H9 (cell line): ENCODE data around the gene COL23A1. TPM values are rescaled to one million over a fixed set of nuclear protein-coding genes. Genes with fewer than 3 reads are reported as not detected.

ENCODE experiments used
- DNase-seq: peaks from one replicate; pipeline ENCODE4 v3.0.0-alpha.2; 2017
- H2AFZ ChIP-seq: one replicate; pipeline ENCODE4 v1.6.1; 2013; ENCODE audit warnings: mild to moderate bottlenecking, low read length, control low read depth, moderate library complexity
- H2AK5ac ChIP-seq: 2 replicates; pipeline ENCODE4 v1.6.1; 2013; ENCODE audit warnings: low read length, control low read depth, mixed read lengths; ENCODE audit not compliant: insufficient read length
- H2BK120ac ChIP-seq: one replicate; pipeline ENCODE4 v1.6.1; 2013; ENCODE audit warnings: low read depth, mild to moderate bottlenecking, low read length, control low read depth, inconsistent platforms; ENCODE audit not compliant: poor library complexity, severe bottlenecking
- H2BK12ac ChIP-seq: 2 replicates; pipeline ENCODE4 v1.6.1; 2013; ENCODE audit warnings: low read length, control low read depth, mixed read lengths, low read depth; ENCODE audit not compliant: insufficient read length
- H2BK15ac ChIP-seq: 2 replicates; pipeline ENCODE4 v1.6.1; 2013; ENCODE audit warnings: low read depth, low read length, control low read depth
- H2BK20ac ChIP-seq: one replicate; pipeline ENCODE4 v1.6.1; 2013; ENCODE audit warnings: low read depth, mild to moderate bottlenecking, low read length, control low read depth, inconsistent platforms; ENCODE audit not compliant: poor library complexity, severe bottlenecking
- H2BK5ac ChIP-seq: 2 replicates; pipeline ENCODE4 v1.6.1; 2013; ENCODE audit warnings: low read length, control low read depth, mixed read lengths; ENCODE audit not compliant: insufficient read length
- H3K14ac ChIP-seq: 2 replicates; pipeline ENCODE4 v1.6.1; 2013; ENCODE audit warnings: low read length, control low read depth; ENCODE audit not compliant: insufficient read depth
- H3K18ac ChIP-seq: 2 replicates; pipeline ENCODE4 v1.6.1; 2013; ENCODE audit warnings: low read depth, mild to moderate bottlenecking, mixed read lengths, low read length, control low read depth; ENCODE audit not compliant: insufficient read length
- H3K23ac ChIP-seq: 2 replicates; pipeline ENCODE4 v1.6.1; 2013; ENCODE audit warnings: low read length, control low read depth, mixed read lengths, low read depth; ENCODE audit not compliant: insufficient read length
- H3K23me2 ChIP-seq: 2 replicates; pipeline ENCODE4 v1.6.1; 2013; ENCODE audit warnings: low read depth, mild to moderate bottlenecking, mixed read lengths, low read length, control low read depth; ENCODE audit not compliant: insufficient read length, poor library complexity, severe bottlenecking
- H3K27ac ChIP-seq: 2 replicates; pipeline ENCODE4 v1.5.1; 2013; ENCODE audit warnings: low read length, control low read depth, mixed read lengths, low read depth; ENCODE audit not compliant: insufficient read length
- H3K27me3 ChIP-seq: 2 replicates; pipeline ENCODE4 v1.6.1; 2013; ENCODE audit warnings: low read length, control low read depth, inconsistent platforms; ENCODE audit not compliant: insufficient read depth
- H3K4ac ChIP-seq: 2 replicates; pipeline ENCODE4 v1.6.1; 2013; ENCODE audit warnings: low read depth, mild to moderate bottlenecking, control low read depth, inconsistent platforms, low read length, moderate library complexity
- H3K4me1 ChIP-seq: 2 replicates; pipeline ENCODE4 v1.6.1; 2013; ENCODE audit warnings: low read length, control low read depth, inconsistent platforms; ENCODE audit not compliant: insufficient read depth
- H3K4me2 ChIP-seq: 2 replicates; pipeline ENCODE4 v1.6.1; 2013; ENCODE audit warnings: low read length, control low read depth, mixed read lengths; ENCODE audit not compliant: insufficient read length, insufficient read depth
- H3K56ac ChIP-seq: 2 replicates; pipeline ENCODE4 v1.6.1; 2013; ENCODE audit warnings: low read depth, mild to moderate bottlenecking, mixed read lengths, low read length, control low read depth; ENCODE audit not compliant: insufficient read length
- H3K79me1 ChIP-seq: 2 replicates; pipeline ENCODE4 v1.6.1; 2013; ENCODE audit warnings: low read depth, mild to moderate bottlenecking, moderate library complexity, low read length, control low read depth, inconsistent platforms; ENCODE audit not compliant: insufficient read depth, poor library complexity, severe bottlenecking
- H3K79me2 ChIP-seq: 2 replicates; pipeline ENCODE4 v1.6.1; 2013; ENCODE audit warnings: low read length, control low read depth, inconsistent platforms; ENCODE audit not compliant: insufficient read depth
- H3K9ac ChIP-seq: 2 replicates; pipeline ENCODE4 v1.6.1; 2013; ENCODE audit warnings: low read length, control low read depth, mixed read lengths; ENCODE audit not compliant: insufficient read length; ENCODE audit errors: extremely low read depth
- H3K9me3 ChIP-seq: one replicate; pipeline ENCODE4 v1.6.1; 2013; ENCODE audit warnings: low read depth, low read length, inconsistent platforms; ENCODE audit not compliant: control insufficient read depth
- H3T11ph ChIP-seq: one replicate; pipeline ENCODE4 v1.6.1; 2013; ENCODE audit warnings: mild to moderate bottlenecking, low read length, control low read depth, inconsistent platforms
- H4K20me1 ChIP-seq: one replicate; pipeline ENCODE4 v1.6.1; 2013; ENCODE audit not compliant: control insufficient read depth, insufficient read length, insufficient read depth
- H4K5ac ChIP-seq: 2 replicates; pipeline ENCODE4 v1.6.1; 2013; ENCODE audit warnings: low read depth, mild to moderate bottlenecking, mixed read lengths, low read length, control low read depth; ENCODE audit not compliant: insufficient read length
- H4K8ac ChIP-seq: replicated peaks from 2 replicates; pipeline ENCODE4 v1.6.1; 2013; ENCODE audit warnings: low read length, control low read depth, mixed read lengths, low read depth; ENCODE audit not compliant: insufficient read length
- H4K91ac ChIP-seq: 2 replicates; pipeline ENCODE4 v1.6.1; 2013; ENCODE audit warnings: low read depth, mild to moderate bottlenecking, moderate library complexity, mixed read lengths, low read length, control low read depth; ENCODE audit not compliant: insufficient read length
- H3K27ac Mint-ChIP-seq, 3 experiments: 2 replicates in 2 of 3; 3 replicates in 1 of 3; pipeline ENCODE4 v1.8.0; 2020 to 2021; ENCODE audit warnings: mixed read lengths in 3 of 3, mild to moderate bottlenecking in 1 of 3, moderate library complexity in 1 of 3
- H3K27me3 Mint-ChIP-seq: 2 replicates; pipeline ENCODE4 v1.8.0; 2021; ENCODE audit warnings: low read depth, mild to moderate bottlenecking, moderate library complexity, mixed read lengths
- H3K36me3 Mint-ChIP-seq, 3 experiments: 2 replicates in 2 of 3; 3 replicates in 1 of 3; pipeline ENCODE4 v1.8.0; 2020 to 2021; ENCODE audit warnings: low read depth in 3 of 3, mixed read lengths in 3 of 3; ENCODE audit not compliant: insufficient read depth in 1 of 3
- H3K4me1 Mint-ChIP-seq, 2 experiments: 2 replicates each; pipeline ENCODE4 v1.8.0; 2020; ENCODE audit warnings: mixed read lengths in 2 of 2
- H3K4me3 Mint-ChIP-seq, 2 experiments: 2 replicates in 1 of 2; 3 replicates in 1 of 2; pipeline ENCODE4 v1.8.0; 2020 to 2021; ENCODE audit warnings: mild to moderate bottlenecking in 2 of 2, mixed read lengths in 2 of 2, moderate library complexity in 1 of 2
- H3K9me3 Mint-ChIP-seq, 2 experiments: 2 replicates in 1 of 2; 3 replicates in 1 of 2; pipeline ENCODE4 v1.8.0; 2020; ENCODE audit warnings: mild to moderate bottlenecking in 2 of 2, mixed read lengths in 2 of 2, moderate library complexity in 1 of 2
- CTCF ChIP-seq: fragments of 200-600 bp; sonication (generic); conservative IDR thresholded peaks from 3 replicates; pipeline ENCODE4 v1.8.0; 2021; ENCODE audit warnings: antibody characterized with exemption, mild to moderate bottlenecking
- WGBS: extraction: QIAGEN DNeasy Blood & Tissue Kit; methylation state at CpG from one replicate; pipeline ENCODE4 v1.1.7; 2013; ENCODE audit warnings: missing lambda C conversion rate, low lambda C conversion rate, mixed read lengths; ENCODE audit not compliant: insufficient read length; ENCODE audit errors: extremely low coverage; 5-methylcytosine and 5-hydroxymethylcytosine counted together
- total RNA-seq: library from RNA; stranded (reverse); gene quantifications from 2 replicates; pipeline ENCODE4 v1.2.1, GENCODE V29; 2021

Gene COL23A1
- total RNA-seq, 1 experiment from 2014 or later: 2.6 TPM

- TF ChIP-seq CTCF: no peak
- H3K4me2 ChIP-seq: no peak overlapping the region
- DNase-seq: no peak
- H3K79me1 ChIP-seq: no peaks in the 10 kb centered on the region
- H3K4me3 Mint-ChIP-seq: no peak overlapping the region
- no peak overlapping the region for H2BK120ac ChIP-seq
- no peaks in the 10 kb centered on the region for H3K36me3 Mint-ChIP-seq
- no peak overlapping the region for H3K56ac ChIP-seq
- no peak overlapping the region for H2BK5ac ChIP-seq
- no peaks in the 10 kb centered on the region for H3K23me2 ChIP-seq
- H3K79me2 ChIP-seq: peaks cover 3% of the 10 kb centered on the region; the same call in 1 of the 2 replicates
- no peak overlapping the region for H4K5ac ChIP-seq
- no peak overlapping the region for H2BK12ac ChIP-seq
- H3K9me3 Mint-ChIP-seq: no peaks in the 10 kb centered on the region
- H3K4me1 Mint-ChIP-seq: peaks cover 23 to 42% of the 10 kb centered on the region in 2 experiments
- H3K23ac ChIP-seq: no peak overlapping the region
- H3K4ac ChIP-seq: no peak overlapping the region
- H2AK5ac ChIP-seq: no peak overlapping the region
- H3K9me3 ChIP-seq: no peaks in the 10 kb centered on the region
- no peak overlapping the region for H2BK15ac ChIP-seq
- H4K20me1 ChIP-seq: no peaks in the 10 kb centered on the region
- H4K8ac ChIP-seq: no peak overlapping the region
- no peak overlapping the region for H3K18ac ChIP-seq
- H2BK20ac ChIP-seq: no peak overlapping the region
- H3K9ac ChIP-seq: no peak overlapping the region
- H4K91ac ChIP-seq: no peak overlapping the region
- no peak overlapping the region for H3T11ph ChIP-seq
- peak overlapping the region in 2 of 3 experiments; percentile 9 to 10; a peak in 4 of 7 replicates for H3K27ac Mint-ChIP-seq
- H3K27me3 ChIP-seq: no peaks in the 10 kb centered on the region
- H3K4me1 ChIP-seq: no peaks in the 10 kb centered on the region; the same call in 1 of the 2 replicates
- no peak overlapping the region for H3K27ac ChIP-seq
- no CpG with 5 or more reads among the region's 7 CpGs for WGBS
- no peak overlapping the region for H2AFZ ChIP-seq
- H3K14ac ChIP-seq: no peak overlapping the region
- no peaks in the 10 kb centered on the region for H3K27me3 Mint-ChIP-seq
Measured at GRCh38 chr5:178542455-178542854, 47.7 kb downstream of the COL23A1 start.
